ENCODE data around the gene ZNF569. TPM values are rescaled to one million over a fixed set of nuclear protein-coding genes. Genes with fewer than 3 reads are reported as not detected.

Gene ZNF569
- total RNA-seq, 1 experiment from 2014 or later = 3.9 TPM

GRCh38 chr19:37511186-37511585, 43.9 kb upstream of the ZNF569 start:
- ChIA-PET CTCF (interaction anchor here (0.8 kb wide), 1 partner anchor 68 kb away, joined by 4 read pairs; no protein-coding TSS in a partner anchor), POLR2A (no interaction called here)
- BruUV-seq (replicated peaks) = no TSS peak
- DNase-seq (ENCODE audit: unreplicated experiment) = no peak
- intact Hi-C loops (cut with micrococcal nuclease) = no loop called here
- Mint-ChIP-seq H3K36me3 (ENCODE audit: insufficient read depth, unreplicated experiment) (no peaks in the 10 kb centered on the region), H3K9me3 (ENCODE audit: unreplicated experiment) (peaks cover 13% of the 10 kb centered on the region), H3K27ac (ENCODE audit: low read depth, unreplicated experiment) (no peak overlapping the region), H3K27me3 (ENCODE audit: insufficient read depth, unreplicated experiment) (no peaks in the 10 kb centered on the region), H3K4me1 (ENCODE audit: insufficient read depth, unreplicated experiment) (no peaks in the 10 kb centered on the region), H3K4me3 (ENCODE audit: unreplicated experiment) (no peak overlapping the region)
- no peak for TF ChIP-seq CTCF (IDR thresholded peaks at IDR 0.05; ENCODE audit: unreplicated experiment)

GRCh38 chr19:37507167-37507464, 39.9 kb upstream of the ZNF569 start:
- no peak for DNase-seq (ENCODE audit: unreplicated experiment)
- no peaks in the 10 kb centered on the region for H3K4me1 Mint-ChIP-seq (ENCODE audit: insufficient read depth, unreplicated experiment)
- H3K4me3 Mint-ChIP-seq (ENCODE audit: unreplicated experiment) = no peak overlapping the region
- no peak overlapping the region for H3K27ac Mint-ChIP-seq (ENCODE audit: low read depth, unreplicated experiment)
- H3K36me3 Mint-ChIP-seq (ENCODE audit: insufficient read depth, unreplicated experiment) = no peaks in the 10 kb centered on the region
- intact Hi-C loops (cut with micrococcal nuclease) = no loop called here
- H3K27me3 Mint-ChIP-seq (ENCODE audit: insufficient read depth, unreplicated experiment) = no peaks in the 10 kb centered on the region
- TF ChIP-seq CTCF (IDR thresholded peaks at IDR 0.05; ENCODE audit: unreplicated experiment) = no peak
- ChIA-PET POLR2A (no interaction called here), CTCF (no interaction called here)
- no TSS peak for BruUV-seq (replicated peaks)
- peaks cover 19% of the 10 kb centered on the region for H3K9me3 Mint-ChIP-seq (ENCODE audit: unreplicated experiment)

- Mint-ChIP-seq H3K4me3 (ENCODE audit: unreplicated experiment) (no peak within 1 kb of the TSS), H3K9me3 (ENCODE audit: unreplicated experiment) (peaks cover 23% of the 10 kb centered on the region), H3K27ac (ENCODE audit: low read depth, unreplicated experiment) (no peak within 1 kb of the TSS), H3K4me1 (ENCODE audit: insufficient read depth, unreplicated experiment) (no peaks in the 10 kb centered on the region), H3K27me3 (ENCODE audit: insufficient read depth, unreplicated experiment) (no peaks in the 10 kb centered on the region), H3K36me3 (ENCODE audit: insufficient read depth, unreplicated experiment) (no peaks in the 10 kb centered on the region)
- no TSS peak for BruUV-seq (replicated peaks)
- intact Hi-C loops (cut with micrococcal nuclease) = no loop called here
- ChIA-PET CTCF (no interaction called here), POLR2A (no interaction called here)
- DNase-seq (ENCODE audit: unreplicated experiment) = no peak
- no peak for TF ChIP-seq CTCF (IDR thresholded peaks at IDR 0.05; ENCODE audit: unreplicated experiment)
These were observed 39.3 kb upstream of the ZNF569 start, which contains the start of gene ZNF793 for GRCh38 chr19:37506387-37507166. TSS of gene ZNF793 (plus strand) at chr19:37506939. CDS start at chr19:37523440, 16,501 bp downstream.

GRCh38 chr19:37505958-37506386, 38.7 kb upstream of the ZNF569 start:
- Mint-ChIP-seq H3K4me1 (ENCODE audit: insufficient read depth, unreplicated experiment) (no peaks in the 10 kb centered on the region), H3K9me3 (ENCODE audit: unreplicated experiment) (peaks cover 23% of the 10 kb centered on the region), H3K27ac (ENCODE audit: low read depth, unreplicated experiment) (no peak overlapping the region), H3K36me3 (ENCODE audit: insufficient read depth, unreplicated experiment) (no peaks in the 10 kb centered on the region), H3K27me3 (ENCODE audit: insufficient read depth, unreplicated experiment) (no peaks in the 10 kb centered on the region), H3K4me3 (ENCODE audit: unreplicated experiment) (no peak overlapping the region)
- intact Hi-C loops (cut with micrococcal nuclease) = no loop called here
- BruUV-seq (replicated peaks) = no TSS peak
- ChIA-PET CTCF (no interaction called here), POLR2A (no interaction called here)
- TF ChIP-seq CTCF (IDR thresholded peaks at IDR 0.05; ENCODE audit: unreplicated experiment) = no peak
- no peak for DNase-seq (ENCODE audit: unreplicated experiment)
